Measurements from ENCODE around the gene TNFRSF12A.

The TNFRSF12A gene

DNA sequence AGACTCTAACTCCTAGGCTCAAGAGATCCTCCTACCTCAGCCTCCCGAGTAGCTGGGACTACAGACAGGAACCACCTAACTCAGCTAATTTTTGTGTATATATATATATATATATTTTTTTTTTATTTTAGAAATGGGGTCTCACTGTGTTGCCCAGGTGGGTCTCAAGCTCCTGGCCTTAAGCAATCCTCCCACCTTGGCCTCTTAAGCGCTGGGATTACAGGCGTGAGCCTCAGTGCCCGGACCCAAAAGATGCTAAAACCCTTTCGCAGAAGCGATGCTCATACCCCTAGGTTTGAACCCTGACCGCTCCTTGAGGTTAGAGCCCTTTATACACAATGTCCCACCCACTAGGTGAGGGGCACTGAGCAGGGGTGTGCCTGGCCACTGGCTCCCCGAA, 9.7 kb upstream of the TNFRSF12A start:
- no peak for DNase-seq (ENCODE audit: low spot score)

- no peak for DNase-seq (ENCODE audit: low spot score)
Observed at GRCh38 chr16:3012246-3012645, 7.9 kb upstream of the TNFRSF12A start.

- no peak for DNase-seq (ENCODE audit: low spot score)
Observed at GRCh38 chr16:3012828-3013420, 7.2 kb upstream of the TNFRSF12A start, which contains the start of gene CLDN9. Gene CLDN9, plus strand, starts transcription at chr16:3012923. Its CDS starts 440 bp downstream, at chr16:3013363.

DNA sequence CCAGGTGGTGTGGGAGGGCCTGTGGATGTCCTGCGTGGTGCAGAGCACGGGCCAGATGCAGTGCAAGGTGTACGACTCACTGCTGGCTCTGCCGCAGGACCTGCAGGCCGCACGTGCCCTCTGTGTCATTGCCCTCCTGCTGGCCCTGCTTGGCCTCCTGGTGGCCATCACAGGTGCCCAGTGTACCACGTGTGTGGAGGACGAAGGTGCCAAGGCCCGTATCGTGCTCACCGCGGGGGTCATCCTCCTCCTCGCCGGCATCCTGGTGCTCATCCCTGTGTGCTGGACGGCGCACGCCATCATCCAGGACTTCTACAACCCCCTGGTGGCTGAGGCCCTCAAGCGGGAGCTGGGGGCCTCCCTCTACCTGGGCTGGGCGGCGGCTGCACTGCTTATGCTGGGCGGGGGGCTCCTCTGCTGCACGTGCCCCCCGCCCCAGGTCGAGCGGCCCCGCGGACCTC, 6.6 kb upstream of the TNFRSF12A start:
- DNase-seq (ENCODE audit: low spot score), result no peak

GRCh38 chr16:3013998-3014690, 6.0 kb upstream of the TNFRSF12A start:
- no peak for DNase-seq (ENCODE audit: low spot score)

DNA sequence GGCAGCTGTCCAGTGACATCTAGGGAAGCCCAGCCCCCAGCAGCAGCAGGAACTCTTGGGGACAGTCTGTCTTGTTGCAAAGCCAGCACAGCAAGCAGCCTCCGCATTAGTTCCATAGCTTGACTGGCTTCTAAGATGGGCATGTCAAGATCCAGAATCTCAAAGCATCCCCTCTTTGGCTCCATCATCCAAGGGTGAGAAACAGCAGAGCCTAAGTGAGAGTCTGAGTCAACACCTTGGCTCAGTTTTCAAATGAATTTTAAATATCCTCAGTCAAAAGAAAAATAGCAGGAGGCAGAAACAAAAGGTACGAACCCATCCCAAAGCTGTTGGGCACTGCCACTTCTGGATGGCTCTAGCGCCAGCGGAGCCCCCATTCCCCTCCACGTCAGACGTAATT, 5.2 kb upstream of the TNFRSF12A start:
- no peak for DNase-seq (ENCODE audit: low spot score)

- DNase-seq (ENCODE audit: low spot score), result no peak
Observed at GRCh38 chr16:3015865-3016521, 4.2 kb upstream of the TNFRSF12A start.

DNA sequence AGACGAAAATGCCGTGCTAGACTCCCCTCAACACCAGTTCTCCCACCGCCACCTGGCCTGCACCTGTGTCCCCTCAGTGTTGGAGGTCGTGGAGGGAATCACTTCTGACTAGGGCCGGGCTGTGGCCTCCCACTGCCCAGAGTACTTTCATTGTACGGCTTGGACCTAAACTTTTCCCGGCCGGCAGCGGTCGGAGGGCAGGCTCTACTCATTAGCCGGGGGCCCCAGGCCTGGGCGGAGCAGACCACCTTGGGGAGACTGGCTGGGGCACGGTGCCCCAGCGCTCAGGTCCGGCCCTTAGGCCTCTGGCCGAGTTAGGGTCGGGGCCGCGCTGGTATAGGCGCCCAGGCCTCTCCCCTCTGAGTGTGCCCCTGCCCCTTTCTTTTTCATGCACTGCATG, 2.8 kb upstream of the TNFRSF12A start:
- DNase-seq (ENCODE audit: low spot score), result no peak

DNA sequence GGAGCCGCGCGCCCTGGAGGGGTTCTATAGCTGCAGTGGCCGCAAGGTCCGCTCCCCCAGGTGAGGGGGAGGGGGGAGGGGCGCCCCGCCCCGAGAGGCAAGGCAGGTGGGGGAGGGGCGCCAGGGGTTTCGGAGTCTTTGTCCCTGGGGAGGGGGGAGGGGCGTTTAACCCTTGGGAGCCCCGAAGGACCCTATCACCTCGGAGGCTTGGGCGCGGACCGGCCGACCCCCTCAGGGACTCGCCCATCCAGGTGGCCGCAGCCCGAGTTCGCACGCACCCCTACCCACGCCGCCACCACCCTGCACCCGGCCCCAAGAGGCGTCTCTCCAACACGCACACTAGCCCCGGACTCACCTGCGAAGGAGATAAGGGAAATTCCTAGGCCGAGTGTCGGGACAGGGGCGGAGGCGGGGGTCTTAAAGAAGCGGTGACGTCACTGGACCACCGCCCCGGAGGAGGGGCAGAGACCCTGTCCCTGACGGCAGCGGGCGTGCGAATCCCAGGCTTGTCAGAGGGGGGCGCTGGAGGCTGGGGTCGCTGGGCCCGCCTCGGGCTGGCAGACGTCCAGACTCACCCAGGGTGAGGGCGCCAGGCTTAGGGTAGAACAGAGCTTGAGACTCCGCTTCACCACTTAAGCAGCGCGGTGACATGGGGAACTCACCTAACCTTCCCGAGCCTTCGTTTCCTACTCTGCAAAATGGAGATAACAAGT, 2.2 kb upstream of the TNFRSF12A start, which contains the start of gene CLDN6:
Gene CLDN6 (minus strand): TSS at position 390 of the 713 bp plus-strand sequence. CDS start 2,162 bp downstream, outside the sequence.
- DNase-seq (ENCODE audit: low spot score), result no peak

- no peak for DNase-seq (ENCODE audit: low spot score)
Observed at GRCh38 chr16:3019594-3020246, 448 bp upstream of the TNFRSF12A start.

GRCh38 chr16:3020604-3021448, 658 bp downstream of the TNFRSF12A start:
- no peak for DNase-seq (ENCODE audit: low spot score)

GRCh38 chr16:3021449-3022207, 1.5 kb downstream of the TNFRSF12A start:
- peak; percentile 80 for DNase-seq (ENCODE audit: low spot score)

DNA sequence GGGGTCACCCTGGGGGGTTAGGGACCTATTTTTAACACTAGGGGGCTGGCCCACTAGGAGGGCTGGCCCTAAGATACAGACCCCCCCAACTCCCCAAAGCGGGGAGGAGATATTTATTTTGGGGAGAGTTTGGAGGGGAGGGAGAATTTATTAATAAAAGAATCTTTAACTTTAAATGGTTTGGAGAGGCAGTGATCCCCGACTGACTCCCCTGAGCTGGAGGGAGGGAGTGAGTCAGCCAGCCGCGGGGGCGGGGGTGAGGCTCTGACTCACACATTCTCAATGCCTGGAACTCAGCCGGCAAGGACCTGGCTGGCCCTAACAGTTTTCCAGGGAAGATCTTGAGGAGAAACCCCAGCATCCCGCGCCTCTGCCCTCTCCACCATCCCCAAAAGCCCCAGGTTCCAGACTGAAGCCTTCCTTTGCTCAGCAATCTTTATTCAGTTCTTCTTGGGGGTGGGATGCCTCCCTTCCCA, 2.1 kb downstream of the TNFRSF12A start:
- DNase-seq (ENCODE audit: low spot score), result no peak

DNA sequence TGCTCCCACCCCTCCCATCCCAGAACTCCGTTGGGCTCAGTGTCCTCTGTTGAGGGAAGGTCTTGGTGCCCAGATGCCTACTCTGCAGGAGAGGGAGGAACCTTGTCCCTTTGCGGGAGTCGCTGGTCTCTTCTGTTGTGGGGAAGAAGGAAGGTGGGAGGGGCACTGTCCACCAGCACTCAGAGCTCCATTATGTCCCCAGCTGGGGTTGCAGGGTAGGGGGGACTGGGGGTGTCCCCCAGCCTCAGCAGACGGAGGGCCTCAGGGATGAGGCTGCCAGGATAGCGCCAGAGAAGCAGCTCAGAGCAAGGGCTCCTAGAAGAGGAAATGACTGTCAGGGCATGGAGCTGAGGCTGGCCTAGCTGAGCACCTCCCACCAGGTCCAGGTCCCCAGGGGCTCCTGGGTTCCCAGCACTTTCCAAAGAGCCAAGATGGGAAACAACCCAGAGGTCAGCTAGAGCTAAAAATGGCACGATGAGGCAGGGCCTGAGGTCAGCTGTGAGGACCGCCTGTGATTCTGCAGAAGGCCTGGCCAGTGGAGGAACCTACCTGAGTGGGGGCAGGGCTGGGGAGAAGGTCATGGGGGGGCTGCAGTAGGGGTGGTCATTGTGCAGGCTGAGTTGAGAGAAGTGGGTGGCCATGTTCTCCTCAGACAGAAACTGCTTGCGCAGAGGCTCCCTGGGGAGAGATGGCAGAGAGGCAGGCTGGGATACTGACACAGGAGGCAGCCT, 2.7 kb downstream of the TNFRSF12A start:
- peak; percentile 57 for DNase-seq (ENCODE audit: low spot score)

- no peak for DNase-seq (ENCODE audit: low spot score)
Observed at GRCh38 chr16:3023415-3023668, 3.2 kb downstream of the TNFRSF12A start.

GRCh38 chr16:3023669-3024478, 3.7 kb downstream of the TNFRSF12A start, which contains the start of the genes HCFC1R1 and THOC6:
Gene HCFC1R1, minus strand, starts transcription at chr16:3023942. Its CDS starts 1 bp downstream, at chr16:3023941.
Gene THOC6, plus strand, starts transcription at chr16:3024035. Its CDS starts 292 bp downstream, at chr16:3024327.
- DNase-seq (ENCODE audit: low spot score), result peak; percentile 99

- no peak for DNase-seq (ENCODE audit: low spot score)
Observed at GRCh38 chr16:3025032-3026002, 5.1 kb downstream of the TNFRSF12A start.
